Mammary epithelial cell (primary cell): ENCODE data around the gene WNT6.

Experiments used
- CTCF ChIP-seq, 2 donors: IDR thresholded peaks in 1 of 2; conservative IDR thresholded peaks in 1 of 2; 2 replicates each; pipeline ENCODE4 v1.5.1; 2011 to 2012; ENCODE audit warnings: inconsistent platforms in 2 of 2, low read length in 2 of 2, mild to moderate bottlenecking in 2 of 2, control low read depth in 1 of 2, low read depth in 1 of 2; ENCODE audit not compliant: insufficient read depth in 1 of 2; ENCODE audit errors: extremely low read depth in 1 of 2
- EZH2 ChIP-seq: IDR thresholded peaks from 2 replicates; pipeline ENCODE4 v1.6.1; 2012; ENCODE audit warnings: low read length, inconsistent platforms, borderline replicate concordance

GRCh38 chr2:218815649-218816048 is 44.0 kb upstream of the WNT6 start:
- TF ChIP-seq CTCF (conservative IDR thresholded peaks at IDR 0.05 in 1 of 2, IDR thresholded peaks at IDR 0.05 in 1 of 2; ENCODE audit: extremely low read depth in 1 of 2, insufficient read depth in 1 of 2, low read depth in 1 of 2, low read length in 2 of 2) (no peak), EZH2 (no peak)
